Heart right ventricle (tissue), 16 donors: ENCODE data around the gene GPRIN3. TPM values are rescaled to one million over a fixed set of nuclear protein-coding genes. Genes with fewer than 3 reads are reported as not detected.
"Not testable (repeated sequence)": the region's sequence is repeated elsewhere in the genome, so short reads cannot be mapped to it uniquely, and the experiment has no call there.

ENCODE experiments used
- ATAC-seq, 8 donors: fragments of 200-7000 bp; cut with Tn5 transposase; one replicate each; pipeline ENCODE4 v1.9.1; 2020; ENCODE audit warnings: mild to moderate bottlenecking in 8 of 8, moderate library complexity in 8 of 8, moderate number of reproducible peaks in 1 of 8
- DNase-seq, 2 donors: peaks; one replicate each; pipeline ENCODE4 v3.0.0-alpha.2; 2020
- H3K27ac ChIP-seq, 10 donors: fragments of 200-600 bp; sonication (generic) in 2 of 10; one replicate each; pipeline versions ENCODE4 v1.5.0 to v1.8.0; 2020 to 2022; ENCODE audit warnings: mild to moderate bottlenecking in 3 of 10
- H3K27me3 ChIP-seq, 7 donors: fragments of 200-600 bp; one replicate each; pipeline ENCODE4 v1.8.0; 2021 to 2022; ENCODE audit warnings: mild to moderate bottlenecking in 2 of 7
- H3K36me3 ChIP-seq, 9 donors: fragments of 200-600 bp; sonication (generic) in 1 of 9; one replicate each; pipeline versions ENCODE4 v1.5.0 to v1.8.0; 2020 to 2022; ENCODE audit warnings: mild to moderate bottlenecking in 2 of 9
- H3K4me1 ChIP-seq, 9 donors: fragments of 200-600 bp; sonication (generic) in 1 of 9; one replicate each; pipeline versions ENCODE4 v1.5.0 to v1.8.0; 2020 to 2022; ENCODE audit warnings: mild to moderate bottlenecking in 4 of 9
- H3K4me3 ChIP-seq, 10 donors: fragments of 200-600 bp; sonication (generic) in 2 of 10; one replicate each; pipeline versions ENCODE4 v1.5.0 to v1.8.0; 2020 to 2022; ENCODE audit warnings: mild to moderate bottlenecking in 7 of 10, moderate library complexity in 2 of 10
- H3K9me3 ChIP-seq, 11 donors: fragments of 200-600 bp in 10 of 11; sonication (generic) in 2 of 11; one replicate each; pipeline versions ENCODE4 v1.5.0 to v1.8.0; 2013 to 2022; ENCODE audit warnings: mild to moderate bottlenecking in 2 of 11, control low read depth in 1 of 11, moderate library complexity in 1 of 11
- WGBS, 2 donors: extraction: QIAGEN DNeasy Blood & Tissue Kit; methylation state at CpG; one replicate each; pipeline ENCODE4 v1.1.7; 2013; ENCODE audit warnings: inconsistent platforms in 1 of 2; 5-methylcytosine and 5-hydroxymethylcytosine counted together
- intact Hi-C, 10 donors: fragments of 100-400 bp; cut with DNase I; formaldehyde crosslinking; loops; one replicate each; pipeline versions ENCODE4 v1.11.1 to v1.14.2; 2022
- polyA plus RNA-seq, 2 donors: library from polyadenylated mRNA; stranded (reverse); fragments of 200-250 nt; gene quantifications; one replicate each; pipeline ENCODE4 v1.2.3, GENCODE V29; 2013
- total RNA-seq, 10 donors: library from RNA; stranded (reverse); fragmentation: NEBNext Ultra II Directional in 3 of 10; extraction: Animal tissue kit (Norgen Biotek cat#: 25700) in 3 of 10; gene quantifications; one replicate each; pipeline versions ENCODE4 v1.2.1 to v1.2.4, GENCODE V29; 2021 to 2023
- TF ChIP-seq, protein P1 (sequence below), 9 donors: fragments of 200-600 bp; sonication (generic) in 2 of 9; IDR thresholded peaks; one replicate each; pipeline versions ENCODE4 v1.5.0 to v1.8.0; 2021 to 2022; ENCODE audit warnings: antibody characterized with exemption in 9 of 9, mild to moderate bottlenecking in 5 of 9, moderate library complexity in 1 of 9
- donor health status: Arrhythmogenic right ventricular cardiomyopathy.
- donor health status: ischemic (EF 13 %, LVEDD 7.1; RV severe dilation, severe dysfunction).
- donor health status: healthy with polysubstance abuse.
- donor health status: DM: no; HTN: yes; CAD: no.
- donor health status: DM: no; HTN: no; CAD: no.
- donor health status: ischemic (EF 25% LVEDD 6.9; RV normal size, moderate dysfunction).
- donor health status: ischemic (EF 25% LVEDD 5.7; RV mildly dilated, moderate dysfunction).
- donor health status: healthy.
- donor health status: DM: yes; HTN: yes; CAD: no.
- donor health status: Ischemic cardiomyopathy.
- donor health status: ischemic (EF 35%, LVEDD 5.7; RV mildly dilated, moderate dysfunction).
- donor health status: nonischemic (EF 11% LVEDD 7.7; RV severe dilation, severe dysfunction).
- donor health status: DM: yes; HTN: yes; CAD: no.
- donor health status: PGD.
- donor health status: ischemic (EF 29% LVEDD 5.4; RV normal size, mild dysfunction).
- donor health status: nonischemic (EF 23%, LVEDD 6.1; RV moderate dilation, normal function).

GPRIN3 gene
- total and polyA plus RNA-seq, 12 donors = 1.7 to 12.2 (median 9.5) TPM

DNA sequence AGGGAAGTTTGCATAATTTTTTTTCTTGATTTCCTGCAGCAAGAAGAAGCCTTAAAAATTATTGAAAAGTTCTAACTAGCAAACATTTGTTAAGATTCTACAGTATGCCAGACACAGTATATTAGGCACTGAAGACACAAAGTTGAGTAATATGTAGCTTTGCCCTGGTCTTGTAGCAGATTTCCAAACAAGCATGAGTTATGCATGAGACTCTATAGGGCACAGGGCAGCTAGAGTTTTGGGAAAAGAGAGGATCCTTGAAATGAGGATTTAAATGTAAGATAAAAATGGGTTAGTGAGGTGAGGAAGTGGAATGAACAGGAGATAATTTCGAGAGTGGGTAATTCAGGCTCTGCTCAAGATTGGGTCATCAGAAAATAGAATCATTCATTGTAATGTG is 8.6 kb upstream of the GPRIN3 start:
- H3K4me1 ChIP-seq = peaks cover 0 to 31% (median 4%) of the 10 kb centered on the region in 9 donors
- intact Hi-C loops = no loop called here
- ATAC-seq (no peak), DNase-seq (no peak)
- TF ChIP-seq, protein P1, sequence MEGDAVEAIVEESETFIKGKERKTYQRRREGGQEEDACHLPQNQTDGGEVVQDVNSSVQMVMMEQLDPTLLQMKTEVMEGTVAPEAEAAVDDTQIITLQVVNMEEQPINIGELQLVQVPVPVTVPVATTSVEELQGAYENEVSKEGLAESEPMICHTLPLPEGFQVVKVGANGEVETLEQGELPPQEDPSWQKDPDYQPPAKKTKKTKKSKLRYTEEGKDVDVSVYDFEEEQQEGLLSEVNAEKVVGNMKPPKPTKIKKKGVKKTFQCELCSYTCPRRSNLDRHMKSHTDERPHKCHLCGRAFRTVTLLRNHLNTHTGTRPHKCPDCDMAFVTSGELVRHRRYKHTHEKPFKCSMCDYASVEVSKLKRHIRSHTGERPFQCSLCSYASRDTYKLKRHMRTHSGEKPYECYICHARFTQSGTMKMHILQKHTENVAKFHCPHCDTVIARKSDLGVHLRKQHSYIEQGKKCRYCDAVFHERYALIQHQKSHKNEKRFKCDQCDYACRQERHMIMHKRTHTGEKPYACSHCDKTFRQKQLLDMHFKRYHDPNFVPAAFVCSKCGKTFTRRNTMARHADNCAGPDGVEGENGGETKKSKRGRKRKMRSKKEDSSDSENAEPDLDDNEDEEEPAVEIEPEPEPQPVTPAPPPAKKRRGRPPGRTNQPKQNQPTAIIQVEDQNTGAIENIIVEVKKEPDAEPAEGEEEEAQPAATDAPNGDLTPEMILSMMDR (IDR thresholded peaks at IDR 0.05) = no peak
- H3K9me3 ChIP-seq = no peaks in the 10 kb centered on the region
- 68 to 75% methylated on average over 1 of the region's 1 CpG for WGBS, 2 donors
- no peaks in the 10 kb centered on the region for H3K27me3 ChIP-seq
- peak overlapping the region in 1 of 10 donors; percentile 73 for H3K27ac ChIP-seq
- no peaks in the 10 kb centered on the region for H3K36me3 ChIP-seq
- no peak overlapping the region for H3K4me3 ChIP-seq

DNA sequence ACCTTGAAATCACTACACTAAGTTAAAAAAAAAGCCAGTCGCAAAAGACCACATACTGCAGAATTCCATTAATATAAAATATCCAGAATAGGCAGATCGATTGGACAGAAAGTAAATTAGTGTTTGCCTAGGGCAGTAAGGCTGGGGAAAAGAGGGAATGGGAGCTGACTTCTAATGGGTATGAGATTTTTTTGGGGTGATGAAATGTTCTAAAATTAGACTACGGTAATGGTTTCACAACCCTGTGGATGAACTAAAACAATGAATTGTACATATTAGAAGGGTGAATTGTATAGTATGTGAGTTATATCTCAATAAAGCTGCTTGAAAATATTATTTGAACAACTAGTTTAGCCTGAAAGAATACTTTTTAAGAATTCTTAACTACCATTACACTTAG is 6.7 kb upstream of the GPRIN3 start:
- Histone ChIP-seq H3K36me3 (no peaks in the 10 kb centered on the region), H3K4me1 (peaks cover 0 to 31% (median 4%) of the 10 kb centered on the region in 9 donors), H3K27me3 (no peaks in the 10 kb centered on the region), H3K27ac (no peak overlapping the region), H3K9me3 (no peaks in the 10 kb centered on the region), H3K4me3 (no peak overlapping the region)
- ATAC-seq (peak in 1 of 8 donors; percentile 46), DNase-seq (no peak)
- 78 to 81% methylated on average over 3 of the region's 3 CpGs for WGBS, 2 donors
- intact Hi-C loops = no loop called here
- TF ChIP-seq, protein P1 (IDR thresholded peaks at IDR 0.05) = no peak

DNA sequence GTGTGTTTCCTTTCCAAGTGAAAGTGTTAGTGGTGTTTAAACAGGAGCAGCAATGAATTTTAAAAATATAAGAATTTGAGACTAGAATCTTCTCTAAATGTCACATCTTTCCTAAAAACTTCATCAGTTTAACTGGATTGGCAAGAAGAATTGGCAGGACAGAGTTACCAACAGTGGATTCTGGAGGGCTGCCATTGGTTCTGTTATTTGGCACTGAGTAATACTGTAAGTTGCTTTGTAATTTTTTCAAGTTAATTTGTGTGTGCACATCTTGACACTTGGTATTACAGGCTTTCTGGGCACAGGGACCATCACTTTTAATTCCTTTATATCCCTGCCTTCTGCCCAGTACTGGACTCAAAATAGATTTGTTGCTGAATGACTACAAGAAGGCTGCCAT is 4.5 kb upstream of the GPRIN3 start:
- Histone ChIP-seq H3K27me3 (peaks cover 0 to 7% (median 0%) of the 10 kb centered on the region in 7 donors), H3K36me3 (no peaks in the 10 kb centered on the region), H3K4me3 (no peak overlapping the region), H3K9me3 (no peaks in the 10 kb centered on the region), H3K27ac (no peak overlapping the region), H3K4me1 (peaks cover 0 to 22% (median 9%) of the 10 kb centered on the region in 9 donors)
- TF ChIP-seq, protein P1 (IDR thresholded peaks at IDR 0.05) = no peak
- no peak for DNase-seq
- intact Hi-C loops = no loop called here
- ATAC-seq = no peak

DNA sequence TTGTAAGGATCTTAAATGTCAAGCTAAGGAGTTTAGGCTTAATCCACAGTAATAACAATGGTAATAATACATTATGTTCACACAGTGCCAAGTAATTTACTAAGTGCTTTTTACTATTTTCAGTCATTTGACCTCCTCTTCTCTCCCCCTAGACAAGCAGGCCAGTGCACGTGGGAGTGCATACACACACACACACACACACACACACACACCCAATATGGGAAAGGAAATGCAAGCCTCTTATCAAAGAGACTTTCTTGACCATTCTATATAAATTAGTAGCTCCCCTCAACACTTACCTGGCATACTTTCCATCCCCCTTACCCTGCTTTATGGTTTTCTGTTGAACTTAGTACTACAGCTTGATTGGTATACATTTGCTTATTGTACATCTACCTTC is 3.8 kb upstream of the GPRIN3 start:
- ATAC-seq = no peak
- H3K9me3 ChIP-seq = no peaks in the 10 kb centered on the region
- H3K27me3 ChIP-seq = peaks cover 0 to 7% (median 0%) of the 10 kb centered on the region in 7 donors
- intact Hi-C loops = no loop called here
- H3K36me3 ChIP-seq = no peaks in the 10 kb centered on the region
- WGBS, 2 donors = 50 to 87% methylated on average over 1 of the region's 1 CpG
- TF ChIP-seq, protein P1 (IDR thresholded peaks at IDR 0.05) = no peak
- H3K4me3 ChIP-seq = no peak overlapping the region
- DNase-seq = no peak
- H3K4me1 ChIP-seq = peaks cover 0 to 16% (median 5%) of the 10 kb centered on the region in 9 donors
- H3K27ac ChIP-seq = no peak overlapping the region

DNA sequence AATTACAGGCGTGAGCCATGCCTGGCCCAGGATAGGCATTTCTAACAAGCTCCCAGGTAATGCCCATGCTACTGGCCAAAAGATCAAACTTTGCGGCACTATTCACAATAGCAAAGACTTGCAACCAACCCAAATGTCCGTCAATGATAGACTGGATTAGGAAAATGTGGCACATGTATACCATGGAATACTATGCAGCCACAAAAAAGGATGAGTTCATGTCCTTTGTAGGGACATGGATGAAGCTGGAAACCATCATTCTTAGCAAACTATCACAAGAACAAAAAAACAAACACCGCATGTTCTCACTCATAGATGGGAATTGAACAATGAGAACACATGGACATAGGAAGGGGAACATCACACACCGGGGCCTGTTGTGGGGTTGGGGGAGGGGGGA is 1.6 kb upstream of the GPRIN3 start:
- intact Hi-C loops = loop anchor here in 6 of 10 donors (5.0 to 10.0 kb wide), 5 partner anchors 64 to 126 kb away; no protein-coding TSS in a partner anchor
- WGBS, 2 donors = 98% methylated on average over 5 of the region's 5 CpGs
- not testable (repeated sequence) for H3K9me3 ChIP-seq, H3K27ac ChIP-seq, H3K36me3 ChIP-seq, H3K27me3 ChIP-seq, H3K4me3 ChIP-seq, ATAC-seq, DNase-seq
- H3K4me1 ChIP-seq = peaks cover 0 to 30% (median 5%) of the 10 kb centered on the region in 9 donors
